Right lobe of liver (tissue), 6 donors: ENCODE results near the gene HIVEP2. TPM values are rescaled to one million over a fixed set of nuclear protein-coding genes. Genes with fewer than 3 reads are reported as not detected.

Source experiments
- ATAC-seq, 4 donors: fragments of 200-7000 bp; cut with Tn5 transposase; one replicate each; pipeline ENCODE4 v1.9.1; 2020; ENCODE audit warnings: mild to moderate bottlenecking in 4 of 4, moderate library complexity in 4 of 4
- DNase-seq, 3 donors: peaks; one replicate each; pipeline ENCODE4 v3.0.0-alpha.2; 2020
- H3K27ac ChIP-seq, 3 donors: fragments of 200-600 bp; one replicate each; pipeline ENCODE4 v1.8.0; 2022
- H3K27me3 ChIP-seq, 2 donors: fragments of 200-600 bp; one replicate each; pipeline ENCODE4 v1.8.0; 2022
- H3K36me3 ChIP-seq, 4 donors: fragments of 200-600 bp; sonication (generic) in 1 of 4; one replicate each; pipeline versions ENCODE4 v1.5.1 to v1.8.0; 2017 to 2022; ENCODE audit warnings: control low read depth in 1 of 4
- H3K4me1 ChIP-seq, 4 donors: fragments of 200-600 bp; sonication (generic) in 1 of 4; one replicate each; pipeline versions ENCODE4 v1.5.1 to v1.8.0; 2017 to 2022; ENCODE audit warnings: control low read depth in 1 of 4
- H3K4me3 ChIP-seq, 3 donors: fragments of 200-600 bp; one replicate each; pipeline ENCODE4 v1.8.0; 2022
- H3K9me3 ChIP-seq, 4 donors: fragments of 200-600 bp; sonication (generic) in 1 of 4; one replicate each; pipeline versions ENCODE4 v1.5.1 to v1.8.0; 2017 to 2022; ENCODE audit warnings: control low read depth in 1 of 4
- CTCF ChIP-seq, 4 donors: fragments of 200-600 bp in 3 of 4; fragments of 450-650 bp in 1 of 4; IDR thresholded peaks; one replicate each; pipeline versions ENCODE4 v1.5.1 to v1.8.0; 2016 to 2022; ENCODE audit warnings: antibody characterized with exemption in 4 of 4, mild to moderate bottlenecking in 2 of 4
- POLR2A ChIP-seq: fragments of 450-650 bp; IDR thresholded peaks from one replicate; pipeline ENCODE4 v1.6.1; 2017; ENCODE audit warnings: antibody characterized with exemption, mild to moderate bottlenecking
- WGBS: methylation state at CpG from one replicate; pipeline ENCODE4 v1.1.6; 2018; ENCODE audit warnings: low coverage, low lambda C conversion rate; ENCODE audit not compliant: insufficient coverage; ENCODE audit errors: missing lambda C conversion rate; 5-methylcytosine and 5-hydroxymethylcytosine counted together
- intact Hi-C, 2 donors: fragments of 100-400 bp; cut with DNase I; formaldehyde crosslinking; loops; one replicate each; pipeline versions ENCODE4 v1.11.2 to v1.14.1; 2022
- total RNA-seq, 6 experiments: library from RNA; depleted of rRNA in 2 of 6; stranded (reverse); fragments of >200 nt in 2 of 6; fragmentation: NEBNext Ultra II Directional in 3 of 6; extraction: Animal tissue kit (Norgen Biotek cat#: 25700) in 3 of 6; gene quantifications; one replicate each; pipeline versions ENCODE4 v1.1.0 to v1.2.4, GENCODE V29; 2016 to 2023
- donor health status: DM: no; HTN: yes; CAD: no.
- donor health status: DM: no; HTN: no; CAD: no.
- donor health status: DM: no; HTN: no; CAD: no.
- donor health status: DM: no; HTN: yes; CAD: no.
- donor health status: DM: no; HTN: yes; CAD: no.

HIVEP2 gene
- total RNA-seq, 6 experiments from 2014 or later = 3.0 to 8.9 (median 5.1) TPM

DNA sequence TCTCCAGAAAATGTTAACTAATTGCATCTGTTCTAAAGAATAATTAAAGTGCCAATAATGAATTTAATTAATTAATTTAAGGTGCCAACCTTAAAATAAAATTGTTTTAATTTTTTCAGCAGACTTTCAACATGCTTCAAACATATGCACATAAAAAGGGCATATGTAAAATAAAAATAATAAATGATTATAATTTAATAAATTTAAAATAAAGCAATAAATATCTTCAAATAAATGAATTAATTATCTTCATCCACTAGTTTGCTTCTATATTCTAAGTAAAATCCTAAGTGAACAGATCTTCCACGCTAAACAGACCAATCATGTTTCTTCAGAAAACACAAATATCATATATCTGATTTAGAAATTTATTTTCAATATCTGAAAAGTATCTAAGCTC lies 119.2 kb downstream of the HIVEP2 start:
- TF ChIP-seq CTCF (IDR thresholded peaks at IDR 0.05) = no peak
- TF ChIP-seq POLR2A = no peak
- WGBS = 100% methylated on average over 1 of the region's 1 CpG

GRCh38 chr6:142824426-142824825 lies 120.5 kb downstream of the HIVEP2 start:
- DNase-seq (no peak), ATAC-seq (no peak)
- TF ChIP-seq CTCF (IDR thresholded peaks at IDR 0.05) = no peak
- no peak for TF ChIP-seq POLR2A
- H3K4me1 ChIP-seq = peaks cover 0 to 27% (median 2%) of the 10 kb centered on the region in 4 donors
- H3K4me3 ChIP-seq = no peak overlapping the region
- H3K36me3 ChIP-seq = no peaks in the 10 kb centered on the region
- WGBS = 62% methylated on average over 3 of the region's 3 CpGs
- intact Hi-C loops = no loop called here
- H3K27me3 ChIP-seq = no peaks in the 10 kb centered on the region
- H3K9me3 ChIP-seq = no peaks in the 10 kb centered on the region
- no peak overlapping the region for H3K27ac ChIP-seq

More for the DNA sequence above, 119.2 kb downstream of the HIVEP2 start:
- Histone ChIP-seq H3K9me3 (no peaks in the 10 kb centered on the region), H3K36me3 (no peaks in the 10 kb centered on the region), H3K4me1 (peaks cover 0 to 17% (median 2%) of the 10 kb centered on the region in 4 donors), H3K27ac (no peak overlapping the region), H3K4me3 (no peak overlapping the region), H3K27me3 (no peaks in the 10 kb centered on the region)
- ATAC-seq (no peak), DNase-seq (no peak)
- intact Hi-C loops = no loop called here

DNA sequence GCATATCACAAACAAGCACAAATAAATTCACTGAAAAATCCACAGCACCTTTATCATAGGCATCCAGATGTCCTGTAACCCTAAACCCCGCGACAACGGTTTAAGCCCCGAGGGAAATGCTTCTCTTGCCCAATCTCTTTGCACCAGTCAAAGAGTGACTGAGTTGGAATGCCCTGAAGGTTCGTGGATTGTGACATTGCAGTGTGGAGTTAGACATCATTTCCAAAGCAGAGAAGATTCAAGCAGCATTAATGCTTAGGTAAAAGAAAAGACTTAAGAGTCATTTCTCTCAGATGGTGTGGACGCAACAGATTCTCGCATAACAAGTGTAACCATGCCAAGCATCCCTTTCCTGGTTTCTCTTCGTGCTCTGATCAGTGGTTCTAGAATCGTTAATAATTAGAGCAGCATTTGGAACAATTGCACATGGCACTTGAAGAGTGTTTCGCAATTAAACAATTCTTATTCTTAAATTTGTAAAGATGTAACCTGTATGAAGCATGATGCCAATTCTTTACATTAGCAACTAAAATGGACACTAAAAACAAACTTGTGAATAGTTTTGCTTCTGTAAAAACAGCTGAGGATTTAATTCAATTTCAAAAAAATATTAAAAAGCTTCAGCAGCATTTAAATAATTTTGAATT lies 121.6 kb downstream of the HIVEP2 start:
- no peaks in the 10 kb centered on the region for H3K36me3 ChIP-seq
- TF ChIP-seq CTCF (IDR thresholded peaks at IDR 0.05) (no peak), POLR2A (no peak)
- no peaks in the 10 kb centered on the region for H3K9me3 ChIP-seq
- no peak for DNase-seq
- H3K27ac ChIP-seq = no peak overlapping the region
- no peak overlapping the region for H3K4me3 ChIP-seq
- ATAC-seq = no peak
- H3K4me1 ChIP-seq = peaks cover 0 to 27% (median 2%) of the 10 kb centered on the region in 4 donors
- intact Hi-C loops = no loop called here
- WGBS = 82% methylated on average over 10 of the region's 10 CpGs
- no peaks in the 10 kb centered on the region for H3K27me3 ChIP-seq

GRCh38 chr6:142822842-142823241 lies 122.1 kb downstream of the HIVEP2 start:
- WGBS = 72% methylated on average over 3 of the region's 3 CpGs
- no peaks in the 10 kb centered on the region for H3K36me3 ChIP-seq
- DNase-seq = no peak
- H3K27ac ChIP-seq = no peak overlapping the region
- no peak for ATAC-seq
- H3K4me1 ChIP-seq = peaks cover 0 to 27% (median 2%) of the 10 kb centered on the region in 4 donors
- no peak overlapping the region for H3K4me3 ChIP-seq
- no peaks in the 10 kb centered on the region for H3K27me3 ChIP-seq
- no peaks in the 10 kb centered on the region for H3K9me3 ChIP-seq
- intact Hi-C loops = no loop called here
- TF ChIP-seq CTCF (IDR thresholded peaks at IDR 0.05) (no peak), POLR2A (no peak)
